ENCODE data around the gene MON2.
"Not testable (repeated sequence)": the region's sequence is repeated elsewhere in the genome, so short reads cannot be mapped to it uniquely, and the experiment has no call there.

Gene MON2

GRCh38 chr12:62471734-62472133 is 5.1 kb downstream of the MON2 start:
- no peak for DNase-seq

- no peak for DNase-seq
Observed at GRCh38 chr12:62472472-62472871, 5.8 kb downstream of the MON2 start.

- DNase-seq, result no peak
Observed at GRCh38 chr12:62481843-62482540, 15.4 kb downstream of the MON2 start.

GRCh38 chr12:62482769-62483168 is 16.1 kb downstream of the MON2 start:
- no peak for DNase-seq

GRCh38 chr12:62484233-62484632 is 17.6 kb downstream of the MON2 start:
- DNase-seq, result no peak

GRCh38 chr12:62505786-62506185 is 39.2 kb downstream of the MON2 start:
- no peak for DNase-seq

GRCh38 chr12:62512901-62513300 is 46.3 kb downstream of the MON2 start:
- DNase-seq, result no peak

GRCh38 chr12:62514080-62514479 is 47.5 kb downstream of the MON2 start:
- DNase-seq, result not testable (repeated sequence)

GRCh38 chr12:62516927-62517326 is 50.3 kb downstream of the MON2 start:
- DNase-seq, result no peak

GRCh38 chr12:62517887-62518286 is 51.3 kb downstream of the MON2 start:
- DNase-seq, result no peak

GRCh38 chr12:62519043-62519442 is 52.4 kb downstream of the MON2 start:
- DNase-seq, result no peak

- no peak for DNase-seq
Observed at GRCh38 chr12:62520361-62520760, 53.7 kb downstream of the MON2 start.

- no peak for DNase-seq
Observed at GRCh38 chr12:62522984-62523383, 56.4 kb downstream of the MON2 start.

- DNase-seq, result no peak
Observed at GRCh38 chr12:62523619-62524018, 57.0 kb downstream of the MON2 start.

- DNase-seq, result no peak
Observed at GRCh38 chr12:62525271-62525670, 58.6 kb downstream of the MON2 start.

- DNase-seq, result no peak
Observed at GRCh38 chr12:62530596-62530995, 64.0 kb downstream of the MON2 start.

GRCh38 chr12:62532333-62532732 is 65.7 kb downstream of the MON2 start:
- no peak for DNase-seq

- no peak for DNase-seq
Observed at GRCh38 chr12:62533087-62533754, 66.6 kb downstream of the MON2 start.

- DNase-seq, result no peak
Observed at GRCh38 chr12:62533755-62534107, 67.1 kb downstream of the MON2 start.

- no peak for DNase-seq
Observed at GRCh38 chr12:62536546-62536945, 69.9 kb downstream of the MON2 start.

- DNase-seq, result no peak
Observed at GRCh38 chr12:62537551-62537950, 70.9 kb downstream of the MON2 start.

GRCh38 chr12:62540354-62540753 is 73.7 kb downstream of the MON2 start:
- DNase-seq, result no peak

GRCh38 chr12:62542814-62543213 is 76.2 kb downstream of the MON2 start:
- DNase-seq, result no peak

GRCh38 chr12:62543324-62543723 is 76.7 kb downstream of the MON2 start:
- DNase-seq, result no peak

- DNase-seq, result no peak
Observed at GRCh38 chr12:62543741-62544140, 77.1 kb downstream of the MON2 start.

Data from activated CD8-positive, alpha-beta memory T cell treated with anti-CD3 and anti-CD28 coated beads for 24 hours (primary cell).